ENCODE results near the gene AGPAT1. TPM values are rescaled to one million over a fixed set of nuclear protein-coding genes. Genes with fewer than 3 reads are reported as not detected.

The AGPAT1 gene
- total RNA-seq, 2 experiments from 2014 or later = 24.5 to 28.1 TPM

DNA sequence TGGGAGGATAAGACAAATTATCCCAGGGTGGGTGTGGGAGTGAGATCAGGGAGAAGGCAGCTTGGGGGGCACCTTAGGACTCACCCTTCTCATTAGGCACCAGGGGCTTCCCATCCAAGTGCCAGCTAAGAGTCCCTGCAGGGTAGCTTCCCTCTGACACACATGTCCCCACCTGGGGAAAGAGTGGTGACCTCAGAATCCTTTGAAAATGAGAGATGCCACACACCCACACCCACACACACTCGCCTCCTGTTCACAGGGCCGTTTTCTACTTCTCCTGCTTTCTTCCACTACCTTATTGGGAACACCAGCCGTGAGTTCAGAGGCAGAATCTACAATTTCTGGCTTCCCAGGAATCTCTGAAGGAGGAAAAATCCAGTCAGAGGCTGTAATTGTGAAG, 7.1 kb upstream of the AGPAT1 start:
- no peak for DNase-seq (ENCODE audit: low spot score)
- TF ChIP-seq EZH2phosphoT487 (IDR thresholded peaks at IDR 0.05; ENCODE audit: borderline replicate concordance, low read depth, low read length) = no peak
- TF ChIP-seq, protein P1, sequence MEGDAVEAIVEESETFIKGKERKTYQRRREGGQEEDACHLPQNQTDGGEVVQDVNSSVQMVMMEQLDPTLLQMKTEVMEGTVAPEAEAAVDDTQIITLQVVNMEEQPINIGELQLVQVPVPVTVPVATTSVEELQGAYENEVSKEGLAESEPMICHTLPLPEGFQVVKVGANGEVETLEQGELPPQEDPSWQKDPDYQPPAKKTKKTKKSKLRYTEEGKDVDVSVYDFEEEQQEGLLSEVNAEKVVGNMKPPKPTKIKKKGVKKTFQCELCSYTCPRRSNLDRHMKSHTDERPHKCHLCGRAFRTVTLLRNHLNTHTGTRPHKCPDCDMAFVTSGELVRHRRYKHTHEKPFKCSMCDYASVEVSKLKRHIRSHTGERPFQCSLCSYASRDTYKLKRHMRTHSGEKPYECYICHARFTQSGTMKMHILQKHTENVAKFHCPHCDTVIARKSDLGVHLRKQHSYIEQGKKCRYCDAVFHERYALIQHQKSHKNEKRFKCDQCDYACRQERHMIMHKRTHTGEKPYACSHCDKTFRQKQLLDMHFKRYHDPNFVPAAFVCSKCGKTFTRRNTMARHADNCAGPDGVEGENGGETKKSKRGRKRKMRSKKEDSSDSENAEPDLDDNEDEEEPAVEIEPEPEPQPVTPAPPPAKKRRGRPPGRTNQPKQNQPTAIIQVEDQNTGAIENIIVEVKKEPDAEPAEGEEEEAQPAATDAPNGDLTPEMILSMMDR (conservative IDR thresholded peaks at IDR 0.05; ENCODE audit: low read length) = no peak
- H3K4me2 ChIP-seq (ENCODE audit: low read length) = no peak overlapping the region
- no peaks in the 10 kb centered on the region for H4K20me1 ChIP-seq (ENCODE audit: insufficient read depth, low read length)
- intact Hi-C loops (cut with micrococcal nuclease; ENCODE audit: unreplicated experiment) = no loop called here
- no TSS peak for BruUV-seq (replicated peaks)
- POLR2A ChIA-PET = no interaction called here
- H3K9me3 ChIP-seq (ENCODE audit: low read length) = no peaks in the 10 kb centered on the region
- no peak overlapping the region for H2AFZ ChIP-seq (ENCODE audit: low read length)
- peaks cover 57% of the 10 kb centered on the region for H3K36me3 ChIP-seq (ENCODE audit: insufficient read depth, low read length)
- no peak overlapping the region for H3K27ac ChIP-seq (ENCODE audit: low read depth, low read length, poor library complexity, severe bottlenecking)
- no peaks in the 10 kb centered on the region; the same call in 1 of the 2 replicates for H3K79me2 ChIP-seq (ENCODE audit: insufficient read depth, low read depth, low read length)
- CTCF ChIA-PET (ENCODE audit: unreplicated experiment) = no interaction called here
- no peaks in the 10 kb centered on the region for H3K9me2 ChIP-seq (ENCODE audit: insufficient read depth, low read length)
- H3K4me1 ChIP-seq (ENCODE audit: insufficient read depth, low read length, poor library complexity, severe bottlenecking) = peaks cover 33% of the 10 kb centered on the region
- H3K4me3 ChIP-seq (ENCODE audit: low read depth, low read length, poor library complexity, severe bottlenecking) = no peak overlapping the region

DNA sequence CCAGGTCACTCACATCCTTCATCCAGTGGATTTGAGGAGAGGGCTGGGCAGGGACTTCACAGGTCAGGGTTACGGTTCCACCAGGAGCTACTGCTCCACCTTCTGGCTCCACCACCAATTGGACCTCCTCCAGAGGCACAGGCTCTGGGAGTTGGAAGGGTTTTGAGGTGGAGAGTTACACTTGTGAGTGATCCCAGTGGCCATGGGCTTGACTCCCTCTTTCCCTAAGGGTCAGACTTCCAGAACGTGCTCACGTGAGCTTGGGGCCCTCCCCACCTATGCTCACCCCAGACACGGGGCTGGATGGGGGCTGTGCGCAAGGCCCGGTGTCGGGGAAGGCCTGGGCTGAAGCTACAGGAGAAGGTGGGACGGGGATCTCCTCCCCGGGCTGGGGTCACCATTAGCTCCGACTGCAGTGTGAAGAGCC, 6.7 kb upstream of the AGPAT1 start:
- no peak overlapping the region for H3K4me3 ChIP-seq (ENCODE audit: low read depth, low read length, poor library complexity, severe bottlenecking)
- H2AFZ ChIP-seq (ENCODE audit: low read length) = no peak overlapping the region
- POLR2A ChIA-PET = no interaction called here
- no peak overlapping the region for H3K27ac ChIP-seq (ENCODE audit: low read depth, low read length, poor library complexity, severe bottlenecking)
- no peaks in the 10 kb centered on the region for H3K9me3 ChIP-seq (ENCODE audit: low read length)
- H3K36me3 ChIP-seq (ENCODE audit: insufficient read depth, low read length) = peaks cover 52% of the 10 kb centered on the region
- H3K4me1 ChIP-seq (ENCODE audit: insufficient read depth, low read length, poor library complexity, severe bottlenecking) = peaks cover 31% of the 10 kb centered on the region
- no TSS peak for BruUV-seq (replicated peaks)
- no peak for DNase-seq (ENCODE audit: low spot score)
- no peaks in the 10 kb centered on the region for H3K9me2 ChIP-seq (ENCODE audit: insufficient read depth, low read length)
- CTCF ChIA-PET (ENCODE audit: unreplicated experiment) = no interaction called here
- no peaks in the 10 kb centered on the region; the same call in 1 of the 2 replicates for H3K79me2 ChIP-seq (ENCODE audit: insufficient read depth, low read depth, low read length)
- H4K20me1 ChIP-seq (ENCODE audit: insufficient read depth, low read length) = no peaks in the 10 kb centered on the region
- H3K4me2 ChIP-seq (ENCODE audit: low read length) = no peak overlapping the region
- TF ChIP-seq EZH2phosphoT487 (IDR thresholded peaks at IDR 0.05; ENCODE audit: borderline replicate concordance, low read depth, low read length) = no peak
- TF ChIP-seq, protein P1 (conservative IDR thresholded peaks at IDR 0.05; ENCODE audit: low read length) = no peak
- intact Hi-C loops (cut with micrococcal nuclease; ENCODE audit: unreplicated experiment) = no loop called here

DNA sequence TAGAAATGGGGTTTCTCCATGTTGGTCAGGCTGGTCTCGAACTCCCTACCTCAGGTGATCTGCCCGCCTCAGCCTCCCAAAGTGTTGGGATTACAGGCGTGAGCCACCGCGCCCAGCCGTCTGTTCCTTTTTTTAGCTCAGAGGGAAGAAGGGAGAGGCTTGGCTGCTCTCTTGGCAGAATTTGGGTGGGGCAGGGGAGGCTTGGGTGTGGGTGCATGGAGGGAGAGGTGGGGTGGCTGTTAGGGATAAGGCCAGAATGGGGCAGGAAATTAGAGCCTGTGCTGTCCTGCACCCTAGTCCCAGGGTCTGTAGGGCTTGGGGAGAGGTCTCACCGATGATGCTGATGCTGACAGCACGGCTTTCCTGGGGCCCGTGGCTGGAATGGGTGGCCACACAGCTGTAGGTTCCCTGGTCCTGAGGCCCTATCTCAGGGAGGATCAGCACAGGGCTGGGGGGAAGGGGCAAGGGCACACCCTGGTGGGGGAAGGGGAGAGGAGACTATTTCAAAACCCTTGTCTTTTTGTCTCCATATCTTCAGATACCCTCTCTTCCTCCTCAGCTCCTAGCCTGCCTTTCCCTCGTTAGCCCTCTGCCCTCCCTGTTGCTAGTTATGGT, 6.1 kb upstream of the AGPAT1 start:
- H3K36me3 ChIP-seq (ENCODE audit: insufficient read depth, low read length) = peaks cover 47% of the 10 kb centered on the region
- no peaks in the 10 kb centered on the region; the same call in 1 of the 2 replicates for H3K79me2 ChIP-seq (ENCODE audit: insufficient read depth, low read depth, low read length)
- H3K4me1 ChIP-seq (ENCODE audit: insufficient read depth, low read length, poor library complexity, severe bottlenecking) = peaks cover 31% of the 10 kb centered on the region
- DNase-seq (ENCODE audit: low spot score) = no peak
- CTCF ChIA-PET (ENCODE audit: unreplicated experiment) = no interaction called here
- no peak overlapping the region for H2AFZ ChIP-seq (ENCODE audit: low read length)
- POLR2A ChIA-PET = interaction anchor here (1.1 kb wide), 1 partner anchor 11 kb away, joined by 3 read pairs; the partner anchor contains the start of gene GPSM3
- TF ChIP-seq EZH2phosphoT487 (IDR thresholded peaks at IDR 0.05; ENCODE audit: borderline replicate concordance, low read depth, low read length) = no peak
- TF ChIP-seq, protein P1 (conservative IDR thresholded peaks at IDR 0.05; ENCODE audit: low read length) = 0 out of 2 replicates have a peak, but pooled peaks have one; percentile 21
- H3K9me2 ChIP-seq (ENCODE audit: insufficient read depth, low read length) = no peaks in the 10 kb centered on the region
- no peak overlapping the region for H3K4me2 ChIP-seq (ENCODE audit: low read length)
- H3K9me3 ChIP-seq (ENCODE audit: low read length) = no peaks in the 10 kb centered on the region
- BruUV-seq (replicated peaks) = no TSS peak
- H3K27ac ChIP-seq (ENCODE audit: low read depth, low read length, poor library complexity, severe bottlenecking) = no peak overlapping the region
- intact Hi-C loops (cut with micrococcal nuclease; ENCODE audit: unreplicated experiment) = no loop called here
- no peak overlapping the region for H3K4me3 ChIP-seq (ENCODE audit: low read depth, low read length, poor library complexity, severe bottlenecking)
- H4K20me1 ChIP-seq (ENCODE audit: insufficient read depth, low read length) = no peaks in the 10 kb centered on the region
